Measurements from ENCODE around the gene KAT6B.
"Not testable (repeated sequence)": the region's sequence is repeated elsewhere in the genome, so short reads cannot be mapped to it uniquely, and the experiment has no call there.

KAT6B gene

DNA sequence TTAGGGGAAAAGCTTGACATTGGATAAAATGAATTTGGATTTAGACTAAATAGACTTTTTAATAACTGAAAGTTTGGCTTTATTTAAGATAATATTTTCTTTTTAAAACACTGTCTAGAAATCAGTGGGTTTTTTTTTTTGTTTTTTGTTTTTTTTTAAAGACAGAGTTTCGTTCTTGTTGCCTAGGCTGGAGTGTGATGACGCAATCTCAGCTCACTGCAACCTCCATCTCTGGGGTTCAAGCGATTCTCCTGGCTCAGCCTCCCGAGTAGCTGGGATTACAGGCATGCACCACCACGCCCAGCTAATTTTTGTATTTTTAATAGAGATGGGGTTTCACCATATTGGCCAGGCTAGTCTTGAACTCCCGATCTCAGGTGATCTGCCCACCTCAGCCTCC is 66.9 kb downstream of the KAT6B start:
- DNase-seq, result not testable (repeated sequence)

DNA sequence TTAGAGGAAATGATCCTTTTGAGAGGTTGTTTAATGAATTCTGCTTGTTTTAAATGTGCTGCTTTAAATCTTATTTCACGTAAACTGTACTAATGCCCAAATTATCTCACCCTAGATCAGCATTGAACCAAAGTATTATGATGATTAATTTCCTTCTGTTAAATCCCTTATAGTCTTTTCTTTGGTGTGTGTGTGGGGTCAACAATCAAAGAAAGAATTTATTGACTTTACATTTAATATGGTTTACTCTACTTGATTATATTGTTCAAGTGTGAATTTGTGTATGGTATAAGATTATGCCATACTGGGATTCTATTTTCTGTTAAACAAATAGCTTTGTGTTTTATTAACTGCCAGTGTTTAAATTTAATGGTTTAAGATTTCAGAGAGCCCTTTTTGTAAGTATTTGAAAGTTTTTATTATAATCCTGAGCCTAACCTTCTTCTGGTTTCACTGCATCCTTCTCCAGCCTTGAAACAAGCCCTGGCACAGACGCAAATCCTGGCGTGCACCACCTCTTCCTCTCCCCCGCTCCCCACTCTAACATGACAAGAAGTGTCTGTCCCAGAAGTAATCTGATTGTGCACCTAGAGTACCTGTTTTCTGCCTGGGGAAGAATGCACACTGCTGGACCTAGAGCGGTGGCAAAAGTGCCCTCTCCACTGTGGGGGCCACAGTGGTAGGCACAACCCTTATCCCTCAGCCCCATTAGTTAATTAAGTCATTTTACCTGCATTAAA is 70.6 kb downstream of the KAT6B start:
- no peak for DNase-seq

DNA sequence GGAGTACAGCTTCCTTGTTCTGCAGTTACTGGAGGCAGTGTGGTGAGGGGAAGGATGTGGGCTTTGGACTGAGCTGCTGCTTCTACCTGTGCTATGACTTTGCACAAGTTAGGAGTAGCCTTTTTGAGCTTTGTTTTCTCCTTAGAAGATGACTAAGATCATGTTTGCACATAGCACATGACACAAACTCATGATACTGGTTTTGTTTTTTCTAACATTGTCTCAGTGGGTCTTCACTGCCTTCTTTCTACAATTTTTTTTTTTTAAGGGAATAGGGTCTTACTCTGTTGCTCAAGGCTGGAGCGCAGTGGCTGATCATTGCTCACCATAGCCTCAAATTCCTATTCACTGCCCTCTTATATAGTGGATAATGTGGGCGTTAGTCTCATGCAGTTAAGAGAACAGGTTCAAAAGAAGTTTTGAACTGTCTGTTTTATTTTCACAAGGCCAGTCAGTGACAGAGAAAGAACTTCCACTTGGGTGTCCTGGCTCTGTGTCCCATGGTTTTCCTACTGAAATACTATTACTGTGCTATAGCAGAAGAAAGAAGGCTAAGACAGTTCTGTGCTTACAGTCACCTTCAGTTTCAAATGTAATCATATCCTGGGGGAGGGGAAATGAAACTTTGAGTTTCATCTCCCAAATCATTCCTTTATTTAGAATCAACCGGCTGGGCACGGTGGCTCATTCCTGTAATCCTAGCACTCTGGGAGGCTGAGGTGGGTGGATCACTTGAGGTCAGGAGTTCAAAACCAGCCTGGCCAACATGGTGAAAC is 72.0 kb downstream of the KAT6B start:
- no peak for DNase-seq

DNA sequence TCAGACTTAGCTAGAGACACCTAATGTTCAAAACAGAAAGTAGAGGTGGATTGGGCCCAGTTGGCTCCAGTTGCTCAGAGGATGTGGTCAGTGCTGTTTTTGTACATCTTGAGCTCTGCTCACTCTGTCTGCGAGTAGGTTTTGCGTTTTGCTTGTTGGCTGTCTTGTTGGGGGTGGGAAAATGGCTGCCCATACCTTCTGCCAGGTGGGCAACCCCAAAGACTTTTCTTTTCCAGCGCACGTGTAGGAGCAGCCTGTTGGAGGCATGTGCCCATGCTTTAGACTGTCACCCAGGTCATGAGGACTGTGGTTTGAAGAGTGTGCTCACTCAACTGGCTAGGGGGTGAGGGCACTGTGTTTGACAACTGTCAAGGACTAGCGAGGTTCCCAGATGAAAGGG is 73.9 kb downstream of the KAT6B start:
- no peak for DNase-seq

DNA sequence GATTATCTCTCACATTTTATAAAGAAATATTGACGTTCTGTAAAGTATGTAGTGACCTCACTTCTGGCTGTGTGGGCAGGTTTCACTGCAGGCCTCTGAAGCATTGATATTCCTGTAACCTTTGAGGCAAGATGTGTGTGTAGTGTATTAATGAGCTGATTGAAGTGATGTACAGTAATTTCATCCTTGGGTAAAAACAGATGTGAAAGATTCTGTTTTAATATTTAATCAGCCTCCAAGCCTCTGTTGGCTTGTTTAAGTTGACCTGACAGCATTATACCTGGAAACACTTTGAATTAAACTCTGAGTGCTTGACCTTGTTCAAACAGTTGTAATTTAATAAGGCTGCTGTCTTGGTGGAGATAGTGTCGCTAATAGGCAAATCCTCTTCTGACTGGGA is 74.9 kb downstream of the KAT6B start:
- DNase-seq, result no peak

DNA sequence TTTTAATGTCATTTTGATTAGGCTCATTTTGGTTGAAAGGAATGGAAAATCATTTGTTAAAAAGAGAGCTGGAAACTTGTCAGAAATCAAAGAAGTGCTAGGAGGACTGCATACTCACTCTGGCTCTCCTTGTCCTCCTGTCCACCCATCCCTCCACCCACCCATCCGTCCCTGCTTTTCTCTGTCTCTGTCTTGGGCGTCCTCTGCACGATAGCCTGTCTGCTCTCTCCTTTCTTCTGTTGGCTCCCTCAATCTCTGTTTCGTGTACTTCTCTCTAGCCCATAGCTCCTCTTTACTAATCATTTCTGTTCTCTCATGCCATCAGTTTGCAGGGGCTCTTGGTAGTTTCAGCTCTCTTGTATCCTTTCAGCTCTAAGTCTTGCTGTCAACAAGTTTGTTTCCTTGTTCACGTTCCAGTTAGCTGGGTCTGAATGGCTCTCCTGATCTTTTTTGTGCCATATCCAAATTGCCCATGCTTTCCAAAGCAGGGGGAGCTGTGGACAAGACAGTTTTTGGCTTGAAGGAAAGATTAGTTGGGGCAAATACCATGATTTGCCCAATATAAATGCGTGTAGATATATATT is 75.6 kb downstream of the KAT6B start:
- no peak for DNase-seq

DNA sequence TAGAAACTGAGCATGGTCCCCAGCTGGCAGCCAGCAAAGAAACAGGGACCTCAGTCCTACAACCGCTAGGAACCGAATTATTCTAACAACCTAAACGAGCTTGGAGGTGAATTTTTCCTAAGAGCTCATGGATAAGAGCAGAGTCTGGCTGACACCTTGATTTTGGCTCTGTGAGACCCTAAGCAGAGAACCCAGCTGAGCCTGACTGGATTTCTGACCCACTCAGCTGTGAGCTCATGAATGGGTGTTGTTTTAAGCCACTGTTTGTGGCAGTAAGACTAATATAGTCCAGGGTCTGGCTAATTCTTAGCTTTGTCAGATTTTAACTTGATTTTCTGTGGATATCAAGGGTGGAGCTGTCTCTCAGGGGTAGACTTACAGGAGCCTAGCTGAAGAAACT is 77.1 kb downstream of the KAT6B start:
- DNase-seq, result no peak

DNA sequence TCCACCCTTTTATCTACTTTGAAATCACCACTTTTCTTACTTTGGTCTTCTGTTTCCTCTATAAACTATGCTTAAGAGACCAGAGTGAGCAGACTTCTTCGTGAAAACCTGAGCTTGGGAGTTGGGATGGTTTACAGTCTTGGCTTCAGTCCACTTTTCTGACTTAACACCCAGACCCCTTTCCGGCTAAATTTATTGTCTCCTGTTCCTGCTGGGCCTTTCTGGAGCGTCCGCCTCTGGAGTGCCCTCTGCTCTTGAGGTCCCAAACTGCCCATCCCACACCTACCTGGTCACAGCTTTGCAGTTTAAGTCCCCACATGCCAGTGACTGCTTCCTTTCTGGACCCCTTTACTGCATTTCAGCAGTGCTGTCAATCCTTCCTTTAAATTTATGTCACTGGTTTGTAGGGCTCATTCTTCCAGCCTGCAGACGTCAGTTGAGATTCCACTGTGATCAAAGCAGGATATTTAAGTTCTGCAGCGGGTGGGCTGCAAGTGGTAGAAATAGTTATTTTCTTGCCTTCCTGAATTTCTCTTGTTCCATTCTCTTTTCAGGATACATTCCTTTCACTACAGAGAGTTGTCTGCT is 80.3 kb downstream of the KAT6B start:
- DNase-seq, result no peak

DNA sequence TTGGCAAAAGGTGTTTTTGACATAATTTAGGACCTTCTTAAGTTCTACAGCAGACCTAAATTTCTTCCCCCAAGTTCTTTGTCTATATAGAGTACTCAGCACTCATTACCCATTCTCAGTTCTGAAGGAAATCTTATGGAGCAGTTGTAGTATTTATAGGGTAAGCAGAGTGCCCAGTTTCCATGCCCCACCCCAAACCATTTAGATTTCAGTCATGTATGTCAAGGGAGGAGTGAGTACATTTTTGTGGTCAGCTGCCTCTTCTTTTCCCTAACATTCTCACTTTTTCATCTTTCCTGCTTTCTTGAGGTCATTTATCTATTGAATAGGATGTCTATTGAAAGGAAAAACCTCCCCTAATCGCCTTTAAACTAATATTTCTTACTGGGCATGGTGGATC is 83.3 kb downstream of the KAT6B start:
- DNase-seq, result no peak

DNA sequence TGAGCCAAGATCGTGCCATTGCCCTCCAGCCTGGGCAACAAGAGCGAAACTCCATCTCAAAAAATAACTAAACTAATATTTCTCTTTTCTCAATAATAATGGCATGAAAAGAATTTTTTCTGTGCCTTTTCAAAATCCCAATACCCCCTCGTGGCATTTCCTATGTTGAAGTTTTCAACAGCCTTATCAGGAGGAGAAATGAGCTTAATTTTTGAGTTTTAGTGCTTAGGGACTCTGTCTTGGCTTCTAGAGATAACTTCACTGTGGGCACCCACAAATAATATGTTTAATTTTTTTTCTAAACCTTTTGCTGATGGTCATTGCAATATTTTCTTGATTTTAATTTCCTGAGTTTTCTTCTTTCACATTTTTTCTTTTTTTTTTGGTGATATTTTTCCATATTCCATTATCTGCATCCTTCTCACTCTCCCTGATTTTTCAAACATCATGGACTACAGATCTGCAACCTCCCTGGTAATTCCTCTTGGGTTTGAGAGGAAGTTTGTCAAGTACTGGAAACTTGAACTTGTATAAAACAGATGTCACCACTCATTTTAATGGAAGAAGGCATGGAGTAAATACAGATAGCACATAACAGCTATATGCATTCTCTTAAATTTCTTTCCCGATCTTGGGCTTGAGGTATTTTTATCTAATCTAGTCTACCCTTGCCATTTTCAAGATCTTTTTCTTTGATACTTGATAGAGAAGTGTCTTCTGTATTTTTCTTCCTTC is 84.0 kb downstream of the KAT6B start:
- DNase-seq, result no peak

DNA sequence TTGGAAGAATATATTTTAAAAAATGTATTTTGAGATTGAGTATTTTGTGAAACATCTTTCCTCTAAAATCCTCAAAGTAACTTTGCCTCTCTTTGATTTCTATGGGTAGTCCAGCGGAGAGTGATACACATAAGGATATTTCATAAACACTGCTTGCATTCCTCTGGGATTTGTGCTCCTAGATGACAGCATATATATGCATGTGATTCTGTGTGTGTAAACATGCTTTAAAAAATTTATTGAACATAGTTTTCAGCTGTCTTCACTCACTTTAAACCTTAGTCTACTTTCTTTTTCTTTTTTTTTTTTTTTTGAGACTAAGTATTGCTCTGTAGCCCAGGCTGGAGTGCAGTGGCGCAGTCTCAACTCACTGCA is 84.6 kb downstream of the KAT6B start:
- DNase-seq, result no peak

DNA sequence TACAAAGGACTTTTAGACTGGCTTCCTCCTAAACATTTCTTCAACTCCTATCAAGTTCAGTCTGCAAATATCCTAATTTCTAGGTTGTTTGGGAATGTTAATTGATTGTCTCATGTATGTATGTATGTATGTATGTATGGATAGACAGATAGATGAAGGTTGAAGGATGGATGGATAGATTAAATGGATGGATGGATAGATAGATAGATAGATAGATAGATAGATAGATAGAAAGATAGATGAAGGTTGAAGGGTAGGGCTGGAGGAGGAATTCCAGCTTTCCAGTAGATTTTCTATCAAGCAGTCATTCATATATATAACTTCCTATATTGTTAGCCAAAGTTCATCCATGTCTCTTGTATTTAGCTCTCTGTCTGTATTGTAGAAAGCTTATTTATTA is 85.8 kb downstream of the KAT6B start:
- no peak for DNase-seq

DNA sequence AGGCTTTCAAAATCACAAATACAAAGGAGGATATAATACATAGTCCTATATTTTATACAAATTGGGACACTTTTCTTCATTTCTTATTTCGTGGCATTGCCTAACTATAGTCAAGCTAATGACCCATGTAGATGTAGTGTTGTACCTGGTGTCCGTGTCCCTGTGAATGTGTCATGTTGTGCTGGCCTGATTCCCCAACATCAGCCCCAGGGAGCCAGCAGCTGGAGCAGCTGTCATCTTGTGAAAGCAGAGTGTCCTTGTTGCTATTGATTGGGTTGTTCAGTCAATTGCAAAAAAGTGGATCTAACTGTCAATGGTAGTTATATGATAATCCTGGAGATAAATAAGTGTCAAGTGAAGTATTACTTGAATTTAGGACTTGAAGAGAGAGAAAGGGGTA is 86.3 kb downstream of the KAT6B start:
- DNase-seq, result no peak

DNA sequence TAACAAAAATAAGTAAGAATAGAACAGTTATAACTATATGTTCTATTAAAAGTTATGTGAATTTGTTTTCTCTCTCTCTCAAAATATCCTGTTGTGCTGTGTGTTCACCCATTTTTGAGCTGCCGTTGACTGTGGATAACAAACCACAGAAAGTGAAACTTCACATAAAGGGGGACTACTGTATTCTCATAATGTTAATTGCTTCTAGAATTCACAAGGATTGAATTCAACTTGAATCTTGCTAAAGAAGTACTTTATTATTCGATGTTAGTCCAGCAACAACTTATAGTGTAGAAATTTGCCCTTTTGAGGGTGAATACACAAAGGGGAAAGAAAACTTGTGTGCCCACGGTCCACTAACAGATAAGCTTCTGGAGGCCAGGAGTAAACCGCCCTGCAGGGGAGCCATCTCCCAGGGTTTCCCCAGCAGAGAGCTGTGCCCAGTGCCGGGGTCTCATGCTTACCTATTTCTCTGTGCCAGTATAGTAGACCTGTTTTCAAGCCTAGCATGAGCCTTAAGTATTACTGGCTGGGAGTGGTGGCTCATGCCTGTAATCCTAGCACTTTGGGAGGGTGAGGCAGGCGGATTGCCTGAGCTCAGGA is 87.1 kb downstream of the KAT6B start:
- DNase-seq, result no peak

DNA sequence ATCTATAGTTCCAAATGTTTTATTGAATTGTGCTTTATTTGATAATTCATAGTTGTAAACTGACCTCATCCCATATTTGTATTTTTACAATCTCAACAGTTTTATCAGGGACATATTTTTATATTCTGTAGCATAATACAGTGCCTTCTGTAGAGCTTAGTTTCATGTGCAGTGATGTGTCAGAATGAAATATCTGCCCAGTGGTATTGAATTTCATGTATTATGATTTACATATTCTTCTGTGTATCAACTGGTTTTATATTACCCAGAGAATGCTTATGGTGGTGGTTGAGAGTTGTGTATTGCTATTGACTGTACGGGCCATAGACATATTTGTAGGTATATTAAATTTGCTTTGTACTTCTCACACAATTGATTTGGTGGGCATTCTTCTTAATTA is 89.9 kb downstream of the KAT6B start:
- DNase-seq, result no peak

DNA sequence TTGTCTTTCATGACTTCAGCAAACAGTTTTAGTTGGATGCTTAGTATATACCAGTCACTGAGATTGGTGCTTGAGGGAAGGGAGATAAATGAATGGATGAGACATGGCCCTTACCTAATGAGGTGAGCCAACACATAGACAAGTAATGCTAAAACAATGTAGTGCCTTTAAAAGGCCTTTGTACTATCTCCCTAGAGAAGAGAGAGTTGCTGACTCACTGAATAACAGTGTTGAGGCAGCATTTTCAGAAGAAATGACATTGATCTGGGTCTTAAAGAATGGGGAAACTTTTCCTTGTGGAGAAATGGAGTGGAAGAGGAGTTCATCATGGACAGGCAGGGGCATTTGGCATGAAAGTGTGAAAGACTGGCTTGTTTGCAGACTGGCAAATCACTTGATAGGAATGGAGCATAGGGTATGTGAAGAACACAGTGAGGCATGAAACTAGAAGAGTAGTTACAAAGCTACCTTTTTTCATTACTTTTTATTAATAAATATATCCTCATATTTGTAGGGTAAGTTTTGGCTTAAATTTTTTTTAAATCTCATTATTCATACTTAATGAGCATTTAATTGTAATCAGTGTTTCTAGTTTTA is 91.2 kb downstream of the KAT6B start:
- DNase-seq, result no peak

DNA sequence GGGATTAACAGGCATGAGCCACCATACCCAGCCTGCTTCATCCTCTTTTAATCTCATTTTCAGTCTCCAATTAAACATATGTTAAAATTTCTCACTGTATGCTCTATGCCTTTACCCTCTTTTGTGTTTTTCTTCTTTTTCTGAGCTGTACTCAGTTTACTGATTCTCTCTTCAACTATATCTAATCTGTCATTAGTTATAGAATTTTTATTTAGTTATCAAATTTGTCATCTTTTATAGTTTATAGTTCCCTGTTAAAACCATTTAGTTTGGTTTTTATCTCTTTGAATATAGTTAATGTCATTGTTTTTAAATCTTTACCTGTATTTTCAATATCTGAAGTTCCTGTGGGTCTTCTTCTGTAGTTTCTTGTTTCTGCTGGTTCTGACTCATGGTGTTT is 93.3 kb downstream of the KAT6B start:
- no peak for DNase-seq

DNA sequence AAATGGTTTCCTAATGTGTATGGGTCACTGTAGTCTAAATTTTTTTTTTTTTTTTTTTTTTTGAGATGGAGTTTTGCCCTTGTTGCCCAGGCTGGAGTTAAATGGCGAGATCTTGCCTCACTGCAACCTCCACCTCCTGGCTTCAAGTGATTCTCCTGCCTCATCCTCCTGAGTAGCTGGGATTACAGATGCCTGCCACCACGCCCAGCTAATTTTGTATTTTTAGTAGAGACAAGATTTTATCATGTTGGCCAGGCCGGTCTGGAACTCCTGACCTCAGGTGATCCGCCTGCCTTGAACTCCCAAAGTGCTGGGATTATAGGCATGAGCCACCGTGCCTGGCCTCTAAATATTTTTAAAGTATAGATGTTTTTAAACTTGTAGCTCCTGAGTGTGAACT is 94.7 kb downstream of the KAT6B start:
- not testable (repeated sequence) for DNase-seq

DNA sequence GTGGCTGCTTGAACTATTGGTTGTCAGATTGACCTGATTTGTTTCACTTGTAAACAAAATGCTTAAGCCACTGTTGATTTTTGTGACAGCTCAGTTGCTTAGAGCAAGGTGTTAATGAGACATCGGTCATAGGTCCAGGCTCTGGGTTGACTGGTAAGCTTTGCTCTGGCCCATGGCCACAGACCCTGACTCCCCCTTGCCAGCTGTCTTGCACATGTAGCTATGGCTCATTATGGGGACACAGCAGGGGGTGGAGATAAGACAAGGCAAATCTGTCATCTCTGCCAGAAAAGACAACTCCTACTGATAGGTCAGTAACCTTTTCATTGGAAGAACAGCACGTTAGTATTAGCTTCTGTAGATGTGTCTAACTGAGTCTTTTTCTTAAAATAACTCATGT is 95.3 kb downstream of the KAT6B start:
- DNase-seq, result no peak

DNA sequence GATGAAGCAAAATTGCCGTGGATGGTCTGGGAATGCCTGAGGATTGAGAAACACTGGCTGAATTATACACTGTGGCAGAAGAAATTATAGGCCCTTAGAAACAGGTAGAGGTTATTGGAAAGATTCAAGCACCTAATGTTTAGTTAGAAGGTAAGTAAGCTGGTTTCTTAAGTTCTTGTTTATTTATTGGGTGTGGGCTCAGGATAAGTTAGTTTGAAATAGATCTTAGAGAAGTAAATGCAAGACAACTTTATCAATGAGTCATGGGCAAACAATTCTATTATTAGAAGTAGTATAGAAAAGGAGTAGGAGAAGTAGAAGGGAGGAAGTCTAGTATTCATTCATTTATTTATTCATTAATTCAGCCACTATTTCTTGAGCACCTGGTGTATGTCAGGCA is 96.5 kb downstream of the KAT6B start:
- DNase-seq, result no peak

DNA sequence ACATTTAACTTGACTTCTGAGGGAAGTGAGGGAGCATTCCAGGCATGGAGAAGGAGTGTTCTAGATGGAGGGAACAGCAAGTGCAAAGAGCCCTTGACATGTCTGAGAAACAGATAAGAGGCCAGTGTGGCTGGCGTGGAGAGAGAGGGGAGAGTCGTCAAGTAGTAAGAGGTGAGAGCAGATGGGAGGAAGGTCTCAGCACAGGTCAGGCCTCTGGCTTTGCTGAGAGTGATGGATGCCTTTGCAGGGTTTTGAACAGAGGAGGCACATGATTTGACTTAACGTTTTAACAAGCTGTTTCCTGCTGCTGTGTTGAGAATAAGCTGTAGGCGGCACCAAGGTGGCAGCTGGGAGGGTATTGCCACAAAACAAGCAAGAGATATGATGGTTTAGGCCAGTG is 97.2 kb downstream of the KAT6B start:
- no peak for DNase-seq

DNA sequence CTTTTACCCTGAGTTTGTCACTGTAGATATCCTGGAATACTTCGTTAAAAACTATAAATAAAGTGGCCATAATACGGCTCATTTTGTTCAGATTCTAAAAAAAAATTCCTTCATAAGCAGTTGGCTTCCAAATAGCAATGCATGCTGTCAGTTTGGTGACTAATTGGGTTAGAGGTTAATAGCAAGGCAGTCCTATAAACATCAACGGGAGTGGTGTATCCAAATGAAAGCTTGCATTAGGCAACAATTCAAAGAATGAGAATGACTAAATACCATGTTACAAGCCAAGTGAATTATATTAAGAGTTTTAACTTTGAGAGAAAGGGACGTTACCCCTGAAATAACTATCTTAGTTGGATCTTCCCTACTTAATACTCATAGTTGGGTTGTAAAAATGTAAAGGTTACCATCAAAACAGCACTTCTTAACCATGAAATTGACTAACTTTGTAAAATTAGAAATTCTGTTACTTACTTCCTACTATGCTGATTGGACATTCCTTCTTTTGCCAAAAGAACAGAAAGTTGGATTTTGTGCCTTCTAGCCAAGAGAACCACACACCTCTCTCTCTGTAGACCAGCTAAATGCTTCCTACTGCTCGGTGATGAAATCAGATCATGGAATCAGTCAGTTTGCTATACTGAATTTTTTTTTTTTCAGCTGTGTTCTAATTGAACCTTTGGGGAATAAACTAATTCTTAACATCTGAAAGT is 98.0 kb downstream of the KAT6B start:
- DNase-seq, result no peak
